HL-60 (cell line): ENCODE data around the gene TJP3.

Experiments used
- DNase-seq, 2 experiments: peaks; one replicate each; pipeline ENCODE4 v3.0.0-alpha.2; 2010 to 2020; ENCODE audit warnings: low read depth in 1 of 2, low spot score in 1 of 2
- H3K27ac ChIP-seq: fragments of 250-450 bp; sonication (Bioruptor Pico); replicated peaks from 2 replicates; pipeline ENCODE4 v1.5.1; 2020; ENCODE audit warnings: mild to moderate bottlenecking, moderate library complexity
- H3K27me3 ChIP-seq: fragments of 250-450 bp; sonication (Bioruptor Pico); 2 replicates; pipeline ENCODE4 v1.5.1; 2021; ENCODE audit warnings: mild to moderate bottlenecking, moderate library complexity; ENCODE audit not compliant: insufficient read depth, poor library complexity, severe bottlenecking
- H3K4me3 ChIP-seq: replicated peaks from 2 replicates; pipeline ENCODE4 v1.5.1; 2011; ENCODE audit warnings: mild to moderate bottlenecking, control low read depth, low read length; ENCODE audit not compliant: insufficient read depth
- GABPA ChIP-seq: IDR thresholded peaks from 2 replicates; pipeline ENCODE4 v1.6.1; 2012; ENCODE audit warnings: low read depth
- POLR2AphosphoS5 ChIP-seq: IDR thresholded peaks from 2 replicates; pipeline ENCODE4 v1.6.1; 2012; ENCODE audit warnings: low read depth
- SPI1 ChIP-seq: IDR thresholded peaks from 2 replicates; pipeline ENCODE4 v1.6.1; 2012; ENCODE audit warnings: low read depth, mild to moderate bottlenecking, borderline replicate concordance
- TF ChIP-seq, protein P1 (sequence below): IDR thresholded peaks from 2 replicates; pipeline ENCODE4 v1.6.1; 2012; ENCODE audit warnings: low read depth; ENCODE audit not compliant: insufficient replicate concordance
- TF ChIP-seq, protein P2 (sequence below): IDR thresholded peaks from one replicate; pipeline ENCODE4 v1.5.1; 2011; ENCODE audit warnings: low read length, control low read depth, inconsistent platforms; ENCODE audit not compliant: insufficient read depth

The TJP3 gene

DNA sequence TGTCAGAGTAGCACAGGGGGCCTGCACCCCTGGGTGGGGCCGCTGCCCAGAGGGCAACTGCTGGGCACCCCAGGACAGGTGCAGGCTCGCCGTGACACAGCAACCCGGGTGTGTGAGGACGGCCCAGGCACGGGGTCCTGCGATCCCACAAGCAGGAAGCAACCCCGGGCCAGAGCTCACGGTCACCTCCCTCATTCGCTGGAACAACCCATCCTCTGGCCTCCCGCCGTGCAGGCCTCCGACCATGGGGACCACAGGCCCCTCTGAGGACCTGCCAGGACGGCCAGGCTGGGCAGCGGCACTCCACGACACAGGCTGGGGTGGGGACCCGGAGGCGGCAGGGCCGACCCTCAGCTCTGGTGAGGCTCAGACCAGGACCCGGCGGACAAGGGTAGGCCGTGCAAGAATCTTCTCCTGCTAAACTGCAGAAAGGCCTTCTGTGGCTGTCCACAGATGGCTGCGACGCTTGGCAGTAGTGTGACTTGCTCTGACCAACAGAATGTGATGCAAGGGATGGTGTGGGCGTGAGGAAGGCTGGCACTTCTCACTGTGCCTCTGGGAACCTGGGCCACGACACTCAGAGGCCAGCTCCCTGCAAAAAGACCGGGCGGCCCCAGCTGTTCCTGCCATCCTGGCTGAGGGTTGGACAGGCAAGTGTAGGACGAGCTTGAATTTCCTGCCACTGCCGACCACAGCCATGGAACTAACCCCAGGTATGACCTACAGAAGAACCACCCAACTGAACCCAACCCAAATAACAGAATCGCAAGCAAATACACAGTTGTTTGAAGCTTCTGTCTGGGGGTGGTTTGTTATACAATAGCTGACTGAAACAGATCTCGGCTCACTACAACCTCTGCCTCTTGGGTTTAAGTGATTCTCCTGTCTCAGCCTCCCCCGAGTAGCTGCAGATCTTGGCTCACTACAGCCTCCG, 34.4 kb upstream of the TJP3 start:
- H3K4me3 ChIP-seq = no peak overlapping the region
- no peak for TF ChIP-seq POLR2AphosphoS5
- TF ChIP-seq SPI1 = no peak
- no peak for TF ChIP-seq GABPA
- TF ChIP-seq, protein P1, sequence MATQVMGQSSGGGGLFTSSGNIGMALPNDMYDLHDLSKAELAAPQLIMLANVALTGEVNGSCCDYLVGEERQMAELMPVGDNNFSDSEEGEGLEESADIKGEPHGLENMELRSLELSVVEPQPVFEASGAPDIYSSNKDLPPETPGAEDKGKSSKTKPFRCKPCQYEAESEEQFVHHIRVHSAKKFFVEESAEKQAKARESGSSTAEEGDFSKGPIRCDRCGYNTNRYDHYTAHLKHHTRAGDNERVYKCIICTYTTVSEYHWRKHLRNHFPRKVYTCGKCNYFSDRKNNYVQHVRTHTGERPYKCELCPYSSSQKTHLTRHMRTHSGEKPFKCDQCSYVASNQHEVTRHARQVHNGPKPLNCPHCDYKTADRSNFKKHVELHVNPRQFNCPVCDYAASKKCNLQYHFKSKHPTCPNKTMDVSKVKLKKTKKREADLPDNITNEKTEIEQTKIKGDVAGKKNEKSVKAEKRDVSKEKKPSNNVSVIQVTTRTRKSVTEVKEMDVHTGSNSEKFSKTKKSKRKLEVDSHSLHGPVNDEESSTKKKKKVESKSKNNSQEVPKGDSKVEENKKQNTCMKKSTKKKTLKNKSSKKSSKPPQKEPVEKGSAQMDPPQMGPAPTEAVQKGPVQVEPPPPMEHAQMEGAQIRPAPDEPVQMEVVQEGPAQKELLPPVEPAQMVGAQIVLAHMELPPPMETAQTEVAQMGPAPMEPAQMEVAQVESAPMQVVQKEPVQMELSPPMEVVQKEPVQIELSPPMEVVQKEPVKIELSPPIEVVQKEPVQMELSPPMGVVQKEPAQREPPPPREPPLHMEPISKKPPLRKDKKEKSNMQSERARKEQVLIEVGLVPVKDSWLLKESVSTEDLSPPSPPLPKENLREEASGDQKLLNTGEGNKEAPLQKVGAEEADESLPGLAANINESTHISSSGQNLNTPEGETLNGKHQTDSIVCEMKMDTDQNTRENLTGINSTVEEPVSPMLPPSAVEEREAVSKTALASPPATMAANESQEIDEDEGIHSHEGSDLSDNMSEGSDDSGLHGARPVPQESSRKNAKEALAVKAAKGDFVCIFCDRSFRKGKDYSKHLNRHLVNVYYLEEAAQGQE = no peak
- TF ChIP-seq, protein P2, sequence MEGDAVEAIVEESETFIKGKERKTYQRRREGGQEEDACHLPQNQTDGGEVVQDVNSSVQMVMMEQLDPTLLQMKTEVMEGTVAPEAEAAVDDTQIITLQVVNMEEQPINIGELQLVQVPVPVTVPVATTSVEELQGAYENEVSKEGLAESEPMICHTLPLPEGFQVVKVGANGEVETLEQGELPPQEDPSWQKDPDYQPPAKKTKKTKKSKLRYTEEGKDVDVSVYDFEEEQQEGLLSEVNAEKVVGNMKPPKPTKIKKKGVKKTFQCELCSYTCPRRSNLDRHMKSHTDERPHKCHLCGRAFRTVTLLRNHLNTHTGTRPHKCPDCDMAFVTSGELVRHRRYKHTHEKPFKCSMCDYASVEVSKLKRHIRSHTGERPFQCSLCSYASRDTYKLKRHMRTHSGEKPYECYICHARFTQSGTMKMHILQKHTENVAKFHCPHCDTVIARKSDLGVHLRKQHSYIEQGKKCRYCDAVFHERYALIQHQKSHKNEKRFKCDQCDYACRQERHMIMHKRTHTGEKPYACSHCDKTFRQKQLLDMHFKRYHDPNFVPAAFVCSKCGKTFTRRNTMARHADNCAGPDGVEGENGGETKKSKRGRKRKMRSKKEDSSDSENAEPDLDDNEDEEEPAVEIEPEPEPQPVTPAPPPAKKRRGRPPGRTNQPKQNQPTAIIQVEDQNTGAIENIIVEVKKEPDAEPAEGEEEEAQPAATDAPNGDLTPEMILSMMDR = no peak
- H3K27ac ChIP-seq = no peak overlapping the region
- DNase-seq = no peak
- H3K27me3 ChIP-seq = no peaks in the 10 kb centered on the region

DNA sequence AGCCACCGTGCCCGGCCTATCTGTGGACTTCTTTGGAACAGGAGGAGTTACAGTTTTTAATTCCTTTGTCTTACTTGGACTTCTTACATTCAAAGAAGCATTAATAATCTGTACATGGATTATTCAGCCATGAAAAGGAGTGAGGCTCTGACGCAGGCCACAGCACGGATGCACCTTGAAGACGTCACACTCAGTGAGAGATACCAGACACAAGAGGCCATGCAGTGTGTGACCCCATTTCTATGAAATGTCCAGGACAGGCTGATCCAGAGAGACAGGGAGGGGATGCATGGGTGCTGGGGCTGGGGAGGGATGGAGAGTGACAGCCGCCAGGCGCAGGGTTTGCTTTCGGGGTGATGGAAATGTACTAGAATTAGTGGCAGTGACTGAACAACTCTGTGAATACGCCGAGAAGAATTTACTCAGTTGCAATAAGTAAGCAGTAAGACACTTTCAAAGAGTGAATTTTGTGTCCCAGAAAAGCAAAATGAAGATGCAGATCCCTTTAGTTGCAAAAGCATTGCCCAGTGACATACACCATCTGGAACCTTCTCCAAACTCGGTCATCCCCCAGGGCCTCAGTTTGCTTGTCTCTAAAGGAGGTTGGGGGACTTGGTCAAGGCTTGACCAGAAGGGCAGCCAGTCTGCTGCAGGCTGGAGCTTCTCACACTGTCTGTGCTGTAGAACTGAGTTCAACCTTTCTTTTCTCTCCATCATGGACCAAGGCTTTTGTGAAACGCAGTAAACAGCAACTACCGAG, 33.2 kb upstream of the TJP3 start:
- no peak overlapping the region for H3K4me3 ChIP-seq
- DNase-seq = no peak
- H3K27me3 ChIP-seq = no peaks in the 10 kb centered on the region
- TF ChIP-seq POLR2AphosphoS5 (no peak), GABPA (no peak), SPI1 (no peak)
- TF ChIP-seq, protein P1 = no peak
- TF ChIP-seq, protein P2 = no peak
- H3K27ac ChIP-seq = no peak overlapping the region

DNA sequence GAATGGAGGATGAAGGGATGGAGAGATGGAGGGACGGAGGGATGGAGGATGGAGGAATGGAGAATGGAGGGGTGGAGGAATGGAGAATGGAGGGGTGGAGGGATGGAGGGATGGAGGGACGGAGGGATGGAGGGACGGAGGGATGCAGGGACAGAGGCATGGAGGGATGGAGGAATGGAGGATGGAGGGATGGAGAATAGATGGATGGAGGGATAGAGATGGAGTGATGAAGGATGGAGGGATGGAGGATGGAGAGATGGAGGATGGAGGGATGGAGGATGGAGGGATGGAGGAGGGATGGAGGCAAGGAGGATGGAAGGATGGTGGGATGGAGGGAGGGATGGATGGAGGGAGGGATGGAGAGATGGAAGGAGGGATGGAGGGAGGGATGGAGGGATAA, 30.0 kb upstream of the TJP3 start:
- H3K27ac ChIP-seq = no peak overlapping the region
- no peak overlapping the region for H3K4me3 ChIP-seq
- no peak for TF ChIP-seq POLR2AphosphoS5
- TF ChIP-seq, protein P2 = no peak
- no peak for TF ChIP-seq SPI1
- TF ChIP-seq, protein P1 = no peak
- no peak for TF ChIP-seq GABPA
- no peaks in the 10 kb centered on the region for H3K27me3 ChIP-seq
- DNase-seq = no peak
